GM12878 (cell line): ENCODE results near the gene YBX3. TPM values are rescaled to one million over a fixed set of nuclear protein-coding genes. Genes with fewer than 3 reads are reported as not detected.

ENCODE experiments used
- CBFB ChIP-seq: IDR thresholded peaks from 2 replicates; pipeline ENCODE4 v1.6.1; 2016; ENCODE audit warnings: antibody characterized with exemption, low read depth
- EGR1 ChIP-seq, 2 experiments: IDR thresholded peaks; 1 replicate in 1 of 2; 2 replicates in 1 of 2; pipeline ENCODE4 v1.6.1; 2011 to 2012; ENCODE audit warnings: low read depth in 2 of 2, low read length in 2 of 2, borderline replicate concordance in 1 of 2, mild to moderate bottlenecking in 1 of 2, moderate library complexity in 1 of 2
- FOXK2 ChIP-seq: fragments of 450-650 bp; IDR thresholded peaks from 2 replicates; pipeline ENCODE4 v1.6.1; 2017; ENCODE audit warnings: mild to moderate bottlenecking, moderate library complexity
- IKZF2 ChIP-seq, 2 experiments: fragments of 450-650 bp; IDR thresholded peaks; 2 replicates each; pipeline ENCODE4 v1.6.1; 2017; ENCODE audit warnings: mild to moderate bottlenecking in 2 of 2, moderate library complexity in 2 of 2
- NFYB ChIP-seq: IDR thresholded peaks from 2 replicates; pipeline ENCODE4 v1.6.1; 2011; ENCODE audit warnings: low read depth, mild to moderate bottlenecking, low read length, improper control_type of control experiment, moderate library complexity; ENCODE audit not compliant: insufficient read depth
- SPI1 ChIP-seq: IDR thresholded peaks from 2 replicates; pipeline ENCODE4 v1.6.1; 2011; ENCODE audit warnings: low read depth, mild to moderate bottlenecking, low read length, moderate library complexity, borderline replicate concordance; ENCODE audit not compliant: insufficient read depth
- SREBF1 ChIP-seq: IDR thresholded peaks from 2 replicates; pipeline ENCODE4 v1.6.1; 2012; ENCODE audit warnings: mild to moderate bottlenecking, low read length
- SREBF2 ChIP-seq: IDR thresholded peaks from 2 replicates; pipeline ENCODE4 v1.6.1; 2012; ENCODE audit warnings: mild to moderate bottlenecking, low read length
- SUPT20H ChIP-seq: IDR thresholded peaks from 2 replicates; pipeline ENCODE4 v1.6.1; 2011; ENCODE audit warnings: low read depth, mild to moderate bottlenecking, low read length, moderate library complexity, borderline replicate concordance; ENCODE audit not compliant: control insufficient read depth
- polyA plus RNA-seq, 11 experiments: library from polyadenylated mRNA; depleted of rRNA in 4 of 11; unstranded in 6 of 11; stranded (reverse) in 5 of 11; fragments of >200 nt; fragmentation: Nextera tagmentation in 4 of 11; fragmentation: Illumina TruSeq in 1 of 11; extraction: Ambion mirVana in 4 of 11; extraction: Trizol in 1 of 11; gene quantifications; 1 replicate in 1 of 11; 2 replicates in 10 of 11; pipeline versions ENCODE4 v1.2.1 to v1.2.3, GENCODE V29; 2011 to 2016; ENCODE audit warnings: inconsistent platforms in 2 of 11, missing spikeins in 2 of 11, low read depth in 1 of 11
- total RNA-seq, 4 experiments: library from RNA; depleted of rRNA in 3 of 4; stranded (reverse); fragments of >200 nt in 3 of 4; fragmentation: Illumina TruSeq in 1 of 4; extraction: Trizol in 1 of 4; gene quantifications; 2 replicates each; pipeline versions ENCODE4 v1.2.1 to v1.2.3, GENCODE V29; 2013 to 2021
- TF ChIP-seq, protein P1 (sequence below): fragments of 450-650 bp; formaldehyde crosslinking; IDR thresholded peaks from 2 replicates; pipeline ENCODE4 v1.4.0; 2022; ENCODE audit warnings: mild to moderate bottlenecking, moderate library complexity
- TF ChIP-seq, protein P2 (sequence below): fragments of 450-650 bp; IDR thresholded peaks from 2 replicates; pipeline ENCODE4 v1.6.1; 2018; ENCODE audit warnings: borderline replicate concordance, mild to moderate bottlenecking; ENCODE audit not compliant: partially characterized antibody
- TF ChIP-seq, protein P3 (sequence below): IDR thresholded peaks from 2 replicates; pipeline ENCODE4 v1.6.1; 2011; ENCODE audit warnings: low read depth, mild to moderate bottlenecking, low read length, moderate library complexity, borderline replicate concordance; ENCODE audit errors: extremely low read depth
- TF ChIP-seq, protein P4 (sequence below): IDR thresholded peaks from 2 replicates; pipeline ENCODE4 v1.6.1; 2012; ENCODE audit warnings: low read length, inconsistent platforms
- TF ChIP-seq, protein P5 (sequence below): IDR thresholded peaks from 2 replicates; pipeline ENCODE4 v1.6.1; 2011; ENCODE audit warnings: mild to moderate bottlenecking, low read depth, low read length, moderate library complexity; ENCODE audit not compliant: insufficient replicate concordance
- TF ChIP-seq, protein P6 (sequence below): fragments of 450-650 bp; IDR thresholded peaks from 2 replicates; pipeline ENCODE4 v1.6.1; 2016; ENCODE audit warnings: mild to moderate bottlenecking, moderate library complexity, borderline replicate concordance

Gene YBX3
- total and polyA plus RNA-seq, 10 of the 15 experiments (the other 5 are each of a cell fraction or from before 2014, with no cell fraction given), result 25.9 to 221 (median 111) TPM

DNA sequence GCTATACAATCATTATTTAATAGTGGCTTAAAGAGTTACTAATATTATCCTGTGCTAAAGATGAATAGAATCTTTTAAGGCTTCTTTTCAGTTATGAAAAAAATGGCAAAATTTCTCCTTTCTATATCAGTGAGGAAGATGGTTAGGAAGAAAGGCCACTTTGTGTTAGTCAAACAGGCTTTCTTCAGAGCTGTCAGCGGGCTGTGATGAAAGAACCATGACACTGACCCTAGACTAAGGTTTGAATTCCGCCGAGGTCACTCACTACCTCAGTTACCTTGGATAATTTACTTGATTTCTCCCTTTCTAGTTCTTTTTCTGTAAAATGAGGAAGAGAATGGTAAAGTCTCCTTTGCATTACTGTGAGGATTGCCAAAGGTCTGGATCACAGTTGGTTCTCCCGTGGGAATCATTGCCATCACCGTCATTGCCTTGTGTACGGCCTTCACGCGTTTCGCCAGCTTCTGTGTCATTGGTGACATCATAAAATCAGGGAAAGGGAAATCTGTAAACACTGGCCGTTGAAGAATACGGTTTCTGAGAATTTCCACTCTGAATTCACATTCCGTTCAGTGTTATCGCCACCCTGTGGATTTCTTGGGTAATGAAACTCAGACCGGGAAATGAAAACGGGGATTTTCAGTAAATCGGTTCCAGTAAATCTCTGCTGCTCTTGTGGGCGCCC, 26.7 kb upstream of the YBX3 start (continued):
- TF ChIP-seq, protein P1, sequence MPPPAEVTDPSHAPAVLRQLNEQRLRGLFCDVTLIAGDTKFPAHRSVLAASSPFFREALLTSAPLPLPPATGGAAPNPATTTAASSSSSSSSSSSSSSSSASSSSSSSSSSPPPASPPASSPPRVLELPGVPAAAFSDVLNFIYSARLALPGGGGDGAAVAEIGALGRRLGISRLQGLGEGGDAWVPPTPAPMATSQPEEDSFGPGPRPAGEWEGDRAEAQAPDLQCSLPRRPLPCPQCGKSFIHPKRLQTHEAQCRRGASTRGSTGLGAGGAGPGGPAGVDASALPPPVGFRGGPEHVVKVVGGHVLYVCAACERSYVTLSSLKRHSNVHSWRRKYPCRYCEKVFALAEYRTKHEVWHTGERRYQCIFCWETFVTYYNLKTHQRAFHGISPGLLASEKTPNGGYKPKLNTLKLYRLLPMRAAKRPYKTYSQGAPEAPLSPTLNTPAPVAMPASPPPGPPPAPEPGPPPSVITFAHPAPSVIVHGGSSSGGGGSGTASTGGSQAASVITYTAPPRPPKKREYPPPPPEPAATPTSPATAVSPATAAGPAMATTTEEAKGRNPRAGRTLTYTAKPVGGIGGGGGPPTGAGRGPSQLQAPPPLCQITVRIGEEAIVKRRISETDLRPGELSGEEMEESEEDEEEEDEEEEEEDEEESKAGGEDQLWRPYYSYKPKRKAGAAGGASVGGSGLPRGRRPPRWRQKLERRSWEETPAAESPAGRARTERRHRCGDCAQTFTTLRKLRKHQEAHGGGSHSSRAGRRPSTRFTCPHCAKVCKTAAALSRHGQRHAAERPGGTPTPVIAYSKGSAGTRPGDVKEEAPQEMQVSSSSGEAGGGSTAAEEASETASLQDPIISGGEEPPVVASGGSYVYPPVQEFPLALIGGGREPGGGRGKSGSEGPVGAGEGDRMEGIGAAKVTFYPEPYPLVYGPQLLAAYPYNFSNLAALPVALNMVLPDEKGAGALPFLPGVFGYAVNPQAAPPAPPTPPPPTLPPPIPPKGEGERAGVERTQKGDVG (CRISPR knock-in tag), result no peak
- TF ChIP-seq EGR1 (IDR thresholded peaks at IDR 0.05; ENCODE audit: borderline replicate concordance in 1 of 2, low read depth in 2 of 2, low read length in 2 of 2), result no peak
- TF ChIP-seq SREBF2, result no peak
- no peak for TF ChIP-seq SREBF1
- TF ChIP-seq IKZF2 (IDR thresholded peaks at IDR 0.05), result peak in 1 of 2 experiments; percentile 18; a peak in 2 of 4 replicates
- TF ChIP-seq, protein P2, sequence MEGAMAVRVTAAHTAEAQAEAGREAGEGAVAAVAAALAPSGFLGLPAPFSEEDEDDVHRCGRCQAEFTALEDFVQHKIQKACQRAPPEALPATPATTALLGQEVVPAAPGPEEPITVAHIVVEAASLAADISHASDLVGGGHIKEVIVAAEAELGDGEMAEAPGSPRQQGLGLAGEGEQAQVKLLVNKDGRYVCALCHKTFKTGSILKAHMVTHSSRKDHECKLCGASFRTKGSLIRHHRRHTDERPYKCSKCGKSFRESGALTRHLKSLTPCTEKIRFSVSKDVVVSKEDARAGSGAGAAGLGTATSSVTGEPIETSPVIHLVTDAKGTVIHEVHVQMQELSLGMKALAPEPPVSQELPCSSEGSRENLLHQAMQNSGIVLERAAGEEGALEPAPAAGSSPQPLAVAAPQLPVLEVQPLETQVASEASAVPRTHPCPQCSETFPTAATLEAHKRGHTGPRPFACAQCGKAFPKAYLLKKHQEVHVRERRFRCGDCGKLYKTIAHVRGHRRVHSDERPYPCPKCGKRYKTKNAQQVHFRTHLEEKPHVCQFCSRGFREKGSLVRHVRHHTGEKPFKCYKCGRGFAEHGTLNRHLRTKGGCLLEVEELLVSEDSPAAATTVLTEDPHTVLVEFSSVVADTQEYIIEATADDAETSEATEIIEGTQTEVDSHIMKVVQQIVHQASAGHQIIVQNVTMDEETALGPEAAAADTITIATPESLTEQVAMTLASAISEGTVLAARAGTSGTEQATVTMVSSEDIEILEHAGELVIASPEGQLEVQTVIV, result no peak
- no peak for TF ChIP-seq CBFB
- TF ChIP-seq NFYB, result no peak
- TF ChIP-seq, protein P3, sequence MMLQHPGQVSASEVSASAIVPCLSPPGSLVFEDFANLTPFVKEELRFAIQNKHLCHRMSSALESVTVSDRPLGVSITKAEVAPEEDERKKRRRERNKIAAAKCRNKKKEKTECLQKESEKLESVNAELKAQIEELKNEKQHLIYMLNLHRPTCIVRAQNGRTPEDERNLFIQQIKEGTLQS, result no peak; the same call in 1 of the 2 replicates
- no peak for TF ChIP-seq FOXK2
- TF ChIP-seq, protein P4, sequence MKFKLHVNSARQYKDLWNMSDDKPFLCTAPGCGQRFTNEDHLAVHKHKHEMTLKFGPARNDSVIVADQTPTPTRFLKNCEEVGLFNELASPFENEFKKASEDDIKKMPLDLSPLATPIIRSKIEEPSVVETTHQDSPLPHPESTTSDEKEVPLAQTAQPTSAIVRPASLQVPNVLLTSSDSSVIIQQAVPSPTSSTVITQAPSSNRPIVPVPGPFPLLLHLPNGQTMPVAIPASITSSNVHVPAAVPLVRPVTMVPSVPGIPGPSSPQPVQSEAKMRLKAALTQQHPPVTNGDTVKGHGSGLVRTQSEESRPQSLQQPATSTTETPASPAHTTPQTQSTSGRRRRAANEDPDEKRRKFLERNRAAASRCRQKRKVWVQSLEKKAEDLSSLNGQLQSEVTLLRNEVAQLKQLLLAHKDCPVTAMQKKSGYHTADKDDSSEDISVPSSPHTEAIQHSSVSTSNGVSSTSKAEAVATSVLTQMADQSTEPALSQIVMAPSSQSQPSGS, result no peak
- TF ChIP-seq, protein P5, sequence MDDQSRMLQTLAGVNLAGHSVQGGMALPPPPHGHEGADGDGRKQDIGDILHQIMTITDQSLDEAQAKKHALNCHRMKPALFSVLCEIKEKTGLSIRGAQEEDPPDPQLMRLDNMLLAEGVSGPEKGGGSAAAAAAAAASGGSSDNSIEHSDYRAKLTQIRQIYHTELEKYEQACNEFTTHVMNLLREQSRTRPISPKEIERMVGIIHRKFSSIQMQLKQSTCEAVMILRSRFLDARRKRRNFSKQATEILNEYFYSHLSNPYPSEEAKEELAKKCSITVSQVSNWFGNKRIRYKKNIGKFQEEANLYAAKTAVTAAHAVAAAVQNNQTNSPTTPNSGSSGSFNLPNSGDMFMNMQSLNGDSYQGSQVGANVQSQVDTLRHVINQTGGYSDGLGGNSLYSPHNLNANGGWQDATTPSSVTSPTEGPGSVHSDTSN, result no peak
- no peak for TF ChIP-seq SUPT20H
- TF ChIP-seq, protein P6, sequence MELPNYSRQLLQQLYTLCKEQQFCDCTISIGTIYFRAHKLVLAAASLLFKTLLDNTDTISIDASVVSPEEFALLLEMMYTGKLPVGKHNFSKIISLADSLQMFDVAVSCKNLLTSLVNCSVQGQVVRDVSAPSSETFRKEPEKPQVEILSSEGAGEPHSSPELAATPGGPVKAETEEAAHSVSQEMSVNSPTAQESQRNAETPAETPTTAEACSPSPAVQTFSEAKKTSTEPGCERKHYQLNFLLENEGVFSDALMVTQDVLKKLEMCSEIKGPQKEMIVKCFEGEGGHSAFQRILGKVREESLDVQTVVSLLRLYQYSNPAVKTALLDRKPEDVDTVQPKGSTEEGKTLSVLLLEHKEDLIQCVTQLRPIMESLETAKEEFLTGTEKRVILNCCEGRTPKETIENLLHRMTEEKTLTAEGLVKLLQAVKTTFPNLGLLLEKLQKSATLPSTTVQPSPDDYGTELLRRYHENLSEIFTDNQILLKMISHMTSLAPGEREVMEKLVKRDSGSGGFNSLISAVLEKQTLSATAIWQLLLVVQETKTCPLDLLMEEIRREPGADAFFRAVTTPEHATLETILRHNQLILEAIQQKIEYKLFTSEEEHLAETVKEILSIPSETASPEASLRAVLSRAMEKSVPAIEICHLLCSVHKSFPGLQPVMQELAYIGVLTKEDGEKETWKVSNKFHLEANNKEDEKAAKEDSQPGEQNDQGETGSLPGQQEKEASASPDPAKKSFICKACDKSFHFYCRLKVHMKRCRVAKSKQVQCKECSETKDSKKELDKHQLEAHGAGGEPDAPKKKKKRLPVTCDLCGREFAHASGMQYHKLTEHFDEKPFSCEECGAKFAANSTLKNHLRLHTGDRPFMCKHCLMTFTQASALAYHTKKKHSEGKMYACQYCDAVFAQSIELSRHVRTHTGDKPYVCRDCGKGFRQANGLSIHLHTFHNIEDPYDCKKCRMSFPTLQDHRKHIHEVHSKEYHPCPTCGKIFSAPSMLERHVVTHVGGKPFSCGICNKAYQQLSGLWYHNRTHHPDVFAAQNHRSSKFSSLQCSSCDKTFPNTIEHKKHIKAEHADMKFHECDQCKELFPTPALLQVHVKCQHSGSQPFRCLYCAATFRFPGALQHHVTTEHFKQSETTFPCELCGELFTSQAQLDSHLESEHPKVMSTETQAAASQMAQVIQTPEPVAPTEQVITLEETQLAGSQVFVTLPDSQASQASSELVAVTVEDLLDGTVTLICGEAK, result no peak
- TF ChIP-seq SPI1, result peak; percentile 40; the same call in 1 of the 2 replicates
